DOHH2 (cell line): ENCODE measurements around the gene EIF2B1.

Experiments used
- EZH2phosphoT487 ChIP-seq: fragments of 200-600 bp; sonication (generic); IDR thresholded peaks from 2 replicates; pipeline ENCODE4 v1.6.1; 2017; ENCODE audit warnings: borderline replicate concordance, mild to moderate bottlenecking, antibody characterized with exemption, low read length, moderate library complexity, mixed read lengths
- TF ChIP-seq, protein P1 (sequence below): fragments of 200-600 bp; sonication (generic); IDR thresholded peaks from one replicate; pipeline ENCODE4 v1.5.1; 2014; ENCODE audit warnings: antibody characterized with exemption, mild to moderate bottlenecking, low read depth, low read length; ENCODE audit not compliant: poor library complexity, severe bottlenecking

DNA sequence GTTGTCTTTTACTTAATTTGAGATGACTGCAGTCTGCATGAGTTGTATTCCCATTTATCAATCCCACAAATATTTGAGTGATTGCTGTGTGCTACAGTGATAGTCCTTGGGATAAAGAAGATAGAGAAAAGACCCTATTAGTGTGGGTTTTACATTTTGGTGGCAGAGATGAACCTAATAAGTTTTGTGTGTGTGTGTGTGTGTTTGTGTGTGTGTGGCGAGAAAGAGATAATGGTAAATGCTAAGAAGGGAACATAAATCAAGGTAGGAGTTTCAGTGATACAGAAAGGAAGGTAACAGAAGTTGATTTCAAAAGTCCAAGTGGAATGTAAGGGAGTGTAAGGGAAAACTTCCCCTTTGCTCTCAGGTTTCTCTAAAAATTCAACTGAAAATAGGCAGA, 34.2 kb downstream of the EIF2B1 start:
- TF ChIP-seq, protein P1, sequence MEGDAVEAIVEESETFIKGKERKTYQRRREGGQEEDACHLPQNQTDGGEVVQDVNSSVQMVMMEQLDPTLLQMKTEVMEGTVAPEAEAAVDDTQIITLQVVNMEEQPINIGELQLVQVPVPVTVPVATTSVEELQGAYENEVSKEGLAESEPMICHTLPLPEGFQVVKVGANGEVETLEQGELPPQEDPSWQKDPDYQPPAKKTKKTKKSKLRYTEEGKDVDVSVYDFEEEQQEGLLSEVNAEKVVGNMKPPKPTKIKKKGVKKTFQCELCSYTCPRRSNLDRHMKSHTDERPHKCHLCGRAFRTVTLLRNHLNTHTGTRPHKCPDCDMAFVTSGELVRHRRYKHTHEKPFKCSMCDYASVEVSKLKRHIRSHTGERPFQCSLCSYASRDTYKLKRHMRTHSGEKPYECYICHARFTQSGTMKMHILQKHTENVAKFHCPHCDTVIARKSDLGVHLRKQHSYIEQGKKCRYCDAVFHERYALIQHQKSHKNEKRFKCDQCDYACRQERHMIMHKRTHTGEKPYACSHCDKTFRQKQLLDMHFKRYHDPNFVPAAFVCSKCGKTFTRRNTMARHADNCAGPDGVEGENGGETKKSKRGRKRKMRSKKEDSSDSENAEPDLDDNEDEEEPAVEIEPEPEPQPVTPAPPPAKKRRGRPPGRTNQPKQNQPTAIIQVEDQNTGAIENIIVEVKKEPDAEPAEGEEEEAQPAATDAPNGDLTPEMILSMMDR = no peak
- no peak for TF ChIP-seq EZH2phosphoT487
